Uterus (tissue), 4 donors: ENCODE measurements around the gene UGT1A3. TPM values are rescaled to one million over a fixed set of nuclear protein-coding genes. Genes with fewer than 3 reads are reported as not detected.

Source experiments
- DNase-seq, 2 donors: peaks; one replicate each; pipeline ENCODE4 v3.0.0-alpha.2; 2019 to 2020
- H3K27ac ChIP-seq, 2 donors: fragments of 200-600 bp; sonication (generic); 1 replicate in 1 of 2; 2 replicates in 1 of 2; pipeline ENCODE4 v1.5.1; 2016 to 2018
- H3K27me3 ChIP-seq, 2 donors: fragments of 200-600 bp; sonication (generic); one replicate each; pipeline ENCODE4 v1.5.1; 2018 to 2019; ENCODE audit warnings: control low read depth in 1 of 2
- H3K36me3 ChIP-seq, 2 donors: fragments of 200-600 bp; sonication (generic); one replicate each; pipeline ENCODE4 v1.5.1; 2019; ENCODE audit warnings: control low read depth in 1 of 2
- H3K4me1 ChIP-seq, 2 donors: fragments of 200-600 bp; sonication (generic); one replicate each; pipeline ENCODE4 v1.5.1; 2018 to 2019; ENCODE audit warnings: control low read depth in 1 of 2
- H3K4me3 ChIP-seq, 2 donors: fragments of 200-600 bp; sonication (generic); 1 replicate in 1 of 2; 2 replicates in 1 of 2; pipeline ENCODE4 v1.5.1; 2018 to 2019; ENCODE audit warnings: mild to moderate bottlenecking in 1 of 2
- H3K9me3 ChIP-seq, 2 donors: fragments of 200-600 bp; sonication (generic); one replicate each; pipeline ENCODE4 v1.5.1; 2019; ENCODE audit warnings: control low read depth in 1 of 2
- POLR2A ChIP-seq, 2 donors: fragments of 450-650 bp; IDR thresholded peaks; one replicate each; pipeline ENCODE4 v1.6.1; 2016; ENCODE audit warnings: antibody characterized with exemption in 2 of 2, mild to moderate bottlenecking in 1 of 2, moderate library complexity in 1 of 2
- intact Hi-C: fragments of 100-400 bp; cut with DNase I; formaldehyde crosslinking; loops from one replicate; pipeline ENCODE4 v1.15.1; 2023; ENCODE audit warnings: low total_unique reads
- total RNA-seq, 4 donors: library from RNA; depleted of rRNA in 3 of 4; stranded (reverse); fragments of >200 nt in 3 of 4; gene quantifications; one replicate each; pipeline versions ENCODE4 v1.1.0 to v1.2.4, GENCODE V29; 2014 to 2023
- TF ChIP-seq, protein P1 (sequence below), 4 experiments: fragments of 200-600 bp in 2 of 4; fragments of 450-650 bp in 2 of 4; sonication (generic) in 2 of 4; IDR thresholded peaks; one replicate each; pipeline ENCODE4 v1.5.1; 2016 to 2019; ENCODE audit warnings: antibody characterized with exemption in 4 of 4, mild to moderate bottlenecking in 2 of 4, moderate library complexity in 1 of 4
- donor health status: DM: yes; HTN: yes; CAD: no.

The UGT1A3 gene
- total RNA-seq, 4 donors from 2014 or later, result not detected

DNA sequence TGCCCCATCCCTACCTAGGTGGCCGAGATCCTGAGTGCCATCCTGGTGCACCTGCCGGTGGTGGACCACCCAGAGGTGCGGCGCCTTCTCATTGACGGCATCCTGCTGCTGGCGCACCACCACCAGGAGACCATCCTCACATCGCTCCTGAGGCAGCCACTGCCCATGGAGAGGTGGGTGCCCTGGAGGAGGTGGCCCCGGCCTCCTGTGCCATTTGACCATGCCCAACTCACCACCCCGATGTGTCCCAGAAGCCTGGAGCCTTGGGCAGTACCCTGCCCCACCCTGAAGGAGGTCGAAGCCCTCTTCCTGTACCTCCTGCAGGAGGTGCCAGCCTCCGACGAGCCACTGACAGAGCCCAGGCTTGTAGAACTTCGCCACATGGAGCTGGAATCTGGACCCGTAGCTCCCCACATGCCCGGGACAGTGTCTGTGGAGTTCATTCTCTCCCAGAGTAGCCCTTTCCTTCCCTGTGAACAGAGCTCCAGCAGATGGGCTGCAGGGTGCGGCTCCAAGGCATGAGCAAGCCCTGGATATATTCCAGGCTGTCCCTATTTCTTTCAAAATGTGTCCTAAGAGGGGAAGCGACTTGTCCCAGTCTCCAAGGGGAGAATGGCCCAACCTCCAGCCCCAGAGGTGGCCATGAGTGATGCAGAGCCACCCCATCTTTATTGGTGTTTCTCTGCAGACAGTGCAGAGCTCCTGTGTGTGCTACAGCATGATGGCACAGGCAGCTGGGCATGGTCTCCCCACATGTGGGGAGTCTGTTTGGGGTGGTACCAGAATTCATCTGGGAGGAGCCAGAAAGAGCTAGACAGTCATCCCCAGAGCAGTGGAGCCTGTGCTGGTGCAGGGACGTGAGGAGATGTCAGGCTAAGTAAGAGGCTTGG is 91.3 kb downstream of the UGT1A3 start:
- Histone ChIP-seq H3K4me1 (no peaks in the 10 kb centered on the region), H3K36me3 (no peaks in the 10 kb centered on the region), H3K9me3 (no peaks in the 10 kb centered on the region), H3K27ac (no peak overlapping the region), H3K4me3 (no peak overlapping the region), H3K27me3 (no peaks in the 10 kb centered on the region)
- no peak for DNase-seq
- no peak for TF ChIP-seq POLR2A (IDR thresholded peaks at IDR 0.05)
- intact Hi-C loops, result no loop called here

DNA sequence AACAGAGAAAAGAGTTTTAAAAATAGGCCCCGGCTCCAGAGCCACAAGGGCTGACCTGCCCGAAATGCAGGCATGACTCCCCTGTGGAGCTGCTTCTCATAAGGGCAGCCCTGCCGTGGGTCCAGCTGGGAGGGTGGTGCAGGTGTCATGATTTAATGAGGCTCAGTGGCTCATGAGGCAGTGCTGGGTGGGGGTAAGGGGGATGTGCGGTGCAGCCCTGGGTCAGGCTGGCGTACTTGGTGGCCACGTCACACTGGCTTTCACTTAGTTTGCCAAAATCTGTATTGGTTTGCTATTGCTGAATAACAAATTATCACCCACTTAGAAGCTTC is 91.9 kb downstream of the UGT1A3 start:
- Histone ChIP-seq H3K27ac (no peak overlapping the region), H3K27me3 (no peaks in the 10 kb centered on the region), H3K4me3 (no peak overlapping the region), H3K4me1 (no peaks in the 10 kb centered on the region), H3K9me3 (no peaks in the 10 kb centered on the region), H3K36me3 (no peaks in the 10 kb centered on the region)
- TF ChIP-seq, protein P1, sequence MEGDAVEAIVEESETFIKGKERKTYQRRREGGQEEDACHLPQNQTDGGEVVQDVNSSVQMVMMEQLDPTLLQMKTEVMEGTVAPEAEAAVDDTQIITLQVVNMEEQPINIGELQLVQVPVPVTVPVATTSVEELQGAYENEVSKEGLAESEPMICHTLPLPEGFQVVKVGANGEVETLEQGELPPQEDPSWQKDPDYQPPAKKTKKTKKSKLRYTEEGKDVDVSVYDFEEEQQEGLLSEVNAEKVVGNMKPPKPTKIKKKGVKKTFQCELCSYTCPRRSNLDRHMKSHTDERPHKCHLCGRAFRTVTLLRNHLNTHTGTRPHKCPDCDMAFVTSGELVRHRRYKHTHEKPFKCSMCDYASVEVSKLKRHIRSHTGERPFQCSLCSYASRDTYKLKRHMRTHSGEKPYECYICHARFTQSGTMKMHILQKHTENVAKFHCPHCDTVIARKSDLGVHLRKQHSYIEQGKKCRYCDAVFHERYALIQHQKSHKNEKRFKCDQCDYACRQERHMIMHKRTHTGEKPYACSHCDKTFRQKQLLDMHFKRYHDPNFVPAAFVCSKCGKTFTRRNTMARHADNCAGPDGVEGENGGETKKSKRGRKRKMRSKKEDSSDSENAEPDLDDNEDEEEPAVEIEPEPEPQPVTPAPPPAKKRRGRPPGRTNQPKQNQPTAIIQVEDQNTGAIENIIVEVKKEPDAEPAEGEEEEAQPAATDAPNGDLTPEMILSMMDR (IDR thresholded peaks at IDR 0.05), result no peak
- no peak for TF ChIP-seq POLR2A (IDR thresholded peaks at IDR 0.05)
- intact Hi-C loops, result no loop called here
- DNase-seq, result no peak

DNA sequence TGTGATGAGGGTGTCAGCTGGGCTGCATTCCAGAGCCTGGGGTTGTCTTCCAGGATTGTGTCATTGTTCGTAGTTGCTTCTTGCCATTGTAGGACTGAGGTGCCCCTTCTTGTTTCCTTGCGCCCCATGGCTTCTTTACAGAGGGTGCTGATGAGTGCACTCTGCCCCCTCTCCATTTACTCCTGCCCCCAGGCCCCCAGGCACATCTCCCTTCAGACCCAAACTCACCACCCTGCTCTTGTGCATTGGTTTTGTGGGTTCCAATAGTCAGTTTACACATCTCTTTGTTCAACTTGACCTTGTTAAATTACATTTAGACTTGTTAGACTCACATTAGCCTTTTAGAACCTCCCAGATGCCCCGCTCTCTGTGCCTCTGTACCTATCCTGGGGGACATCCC is 92.4 kb downstream of the UGT1A3 start:
- H3K4me1 ChIP-seq, result no peaks in the 10 kb centered on the region
- no peaks in the 10 kb centered on the region for H3K9me3 ChIP-seq
- TF ChIP-seq POLR2A (IDR thresholded peaks at IDR 0.05), result no peak
- TF ChIP-seq, protein P1 (IDR thresholded peaks at IDR 0.05), result no peak
- intact Hi-C loops, result no loop called here
- H3K27me3 ChIP-seq, result no peaks in the 10 kb centered on the region
- no peak for DNase-seq
- no peaks in the 10 kb centered on the region for H3K36me3 ChIP-seq
- H3K4me3 ChIP-seq, result no peak overlapping the region
- H3K27ac ChIP-seq, result no peak overlapping the region

DNA sequence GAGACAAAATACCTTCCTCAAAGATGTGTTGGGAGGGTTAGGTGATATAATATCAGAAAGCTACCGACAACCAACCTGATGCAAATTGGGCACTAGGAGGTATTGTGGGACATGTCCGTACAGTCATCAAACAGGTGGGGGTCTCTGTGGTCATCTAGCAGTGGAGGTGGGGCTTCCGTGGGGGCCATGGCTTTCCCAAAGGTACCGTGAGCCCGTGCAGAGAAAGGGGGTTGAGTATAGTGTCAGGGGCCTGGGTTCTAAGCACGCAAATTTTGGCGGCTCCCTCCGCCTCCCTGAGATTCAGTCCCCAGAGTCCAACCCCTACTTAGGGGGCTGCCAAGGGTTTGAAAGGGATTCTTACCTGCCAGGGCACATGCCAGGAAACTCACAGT is 92.9 kb downstream of the UGT1A3 start:
- H3K4me1 ChIP-seq, result no peaks in the 10 kb centered on the region
- DNase-seq, result no peak
- intact Hi-C loops, result no loop called here
- no peaks in the 10 kb centered on the region for H3K36me3 ChIP-seq
- H3K9me3 ChIP-seq, result no peaks in the 10 kb centered on the region
- H3K27me3 ChIP-seq, result no peaks in the 10 kb centered on the region
- H3K27ac ChIP-seq, result no peak overlapping the region
- no peak overlapping the region for H3K4me3 ChIP-seq
- TF ChIP-seq, protein P1 (IDR thresholded peaks at IDR 0.05), result no peak
- no peak for TF ChIP-seq POLR2A (IDR thresholded peaks at IDR 0.05)

DNA sequence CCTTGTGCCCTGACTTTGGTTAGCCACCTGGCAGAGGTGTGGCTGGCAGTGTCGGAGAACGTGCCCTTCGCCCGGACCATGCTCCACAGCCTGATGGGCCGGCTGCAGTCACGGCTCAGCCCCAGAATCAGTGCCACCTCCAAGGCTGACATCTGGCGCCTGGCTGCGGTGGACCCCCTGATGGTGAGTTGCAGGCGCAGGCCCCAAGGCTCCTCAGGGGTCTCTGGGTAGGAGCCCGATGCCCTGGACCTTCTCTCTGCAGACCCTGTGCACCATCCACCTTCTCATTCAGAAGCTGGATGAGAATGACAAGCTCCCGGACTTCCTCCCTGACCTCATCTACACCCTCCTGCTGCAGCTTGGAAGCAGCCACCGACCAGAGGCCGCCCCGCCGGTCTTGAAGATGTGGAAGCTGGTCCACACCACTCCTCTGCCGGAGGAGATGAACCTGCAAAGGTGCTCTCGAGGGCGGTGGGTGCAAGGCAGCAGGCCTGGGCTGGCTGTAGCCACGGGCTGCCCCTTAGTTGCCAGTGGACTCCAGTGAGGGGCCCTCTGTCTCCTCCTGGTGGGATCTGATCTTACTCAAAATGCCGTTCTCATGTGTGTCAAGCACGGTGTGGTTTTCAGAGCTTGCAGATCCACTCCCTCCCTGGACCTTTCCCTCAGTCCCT is 93.4 kb downstream of the UGT1A3 start:
- intact Hi-C loops, result no loop called here
- no peak overlapping the region for H3K4me3 ChIP-seq
- DNase-seq, result no peak

More for the DNA sequence above, 93.4 kb downstream of the UGT1A3 start:
- H3K4me1 ChIP-seq, result no peaks in the 10 kb centered on the region
- no peak overlapping the region for H3K27ac ChIP-seq
- no peaks in the 10 kb centered on the region for H3K9me3 ChIP-seq
- H3K27me3 ChIP-seq, result no peaks in the 10 kb centered on the region
- TF ChIP-seq POLR2A (IDR thresholded peaks at IDR 0.05), result no peak
- TF ChIP-seq, protein P1 (IDR thresholded peaks at IDR 0.05), result no peak
- no peaks in the 10 kb centered on the region for H3K36me3 ChIP-seq

Other genes starting within 250 kb of the UGT1A3 start
- gene USP40, start 162.3 kb upstream of the UGT1A3 start, total RNA-seq, result 10 to 100 TPM; 14.7 to 60.2 (median 49.5) TPM
- not detected for gene UGT1A8, start 111.4 kb upstream of the UGT1A3 start, total RNA-seq
- not detected for gene UGT1A10, start 92.6 kb upstream of the UGT1A3 start, total RNA-seq
- gene UGT1A9, start 57.1 kb upstream of the UGT1A3 start, total RNA-seq, result not detected
- gene UGT1A7, start 47.1 kb upstream of the UGT1A3 start, total RNA-seq, result under 1 TPM in 1 of 4 donors, not detected in 3; 0.29 TPM
- gene UGT1A6, start 36.2 kb upstream of the UGT1A3 start, total RNA-seq, result not detected
- gene UGT1A5, start 16.1 kb upstream of the UGT1A3 start, total RNA-seq, result not detected
- gene UGT1A4, start 10.3 kb upstream of the UGT1A3 start, total RNA-seq, result not detected
- gene UGT1A1, start 31.2 kb downstream of the UGT1A3 start, total RNA-seq, result not detected
- gene MROH2A, start 49.3 kb downstream of the UGT1A3 start, total RNA-seq, result not detected
- 10 to 100 TPM in 1 of 4 donors, not detected in 3; 13.0 TPM for gene HJURP, start 125.5 kb downstream of the UGT1A3 start, total RNA-seq
- gene TRPM8, start 188.3 kb downstream of the UGT1A3 start, total RNA-seq, result under 1 TPM in 1 of 4 donors, not detected in 3; 0.35 TPM